Ramos (cell line): Measurements from ENCODE around the gene PTGES2.
"Not testable (repeated sequence)": the region's sequence is repeated elsewhere in the genome, so short reads cannot be mapped to it uniquely, and the experiment has no call there.

Experiments
- in situ Hi-C: fragments of 300-500 bp; cut with MboI; formaldehyde crosslinking; loops from one replicate; pipeline ENCODE4 v1.14.3; 2022; ENCODE audit warnings: low sequenced_read_pairs; ENCODE audit not compliant: unreplicated experiment

Gene PTGES2

GRCh38 chr9:128093011-128093410 is 34.5 kb downstream of the PTGES2 start:
- in situ Hi-C loops, result no loop called here

GRCh38 chr9:128092199-128092977 is 35.1 kb downstream of the PTGES2 start:
- in situ Hi-C loops, result no loop called here

GRCh38 chr9:128091571-128091970 is 36.0 kb downstream of the PTGES2 start:
- in situ Hi-C loops, result no loop called here

GRCh38 chr9:128091144-128091543 is 36.4 kb downstream of the PTGES2 start:
- in situ Hi-C loops, result no loop called here

- in situ Hi-C loops, result no loop called here
Observed at GRCh38 chr9:128089299-128089698, 38.2 kb downstream of the PTGES2 start.

GRCh38 chr9:128088253-128088945 is 39.1 kb downstream of the PTGES2 start:
- in situ Hi-C loops, result no loop called here

GRCh38 chr9:128087262-128087661 is 40.3 kb downstream of the PTGES2 start:
- in situ Hi-C loops, result no loop called here

GRCh38 chr9:128085943-128086342 is 41.6 kb downstream of the PTGES2 start:
- in situ Hi-C loops, result no loop called here

- in situ Hi-C loops, result no loop called here
Observed at GRCh38 chr9:128084746-128085145, 42.8 kb downstream of the PTGES2 start.

- in situ Hi-C loops, result no loop called here
Observed at GRCh38 chr9:128082151-128082550, 45.4 kb downstream of the PTGES2 start.

GRCh38 chr9:128081056-128081455 is 46.5 kb downstream of the PTGES2 start:
- in situ Hi-C loops, result no loop called here

- in situ Hi-C loops, result no loop called here
Observed at GRCh38 chr9:128080206-128080605, 47.3 kb downstream of the PTGES2 start.

- in situ Hi-C loops, result no loop called here
Observed at GRCh38 chr9:128078504-128079434, 48.8 kb downstream of the PTGES2 start.

- in situ Hi-C loops, result no loop called here
Observed at GRCh38 chr9:128077847-128078503, 49.6 kb downstream of the PTGES2 start.

- in situ Hi-C loops, result no loop called here
Observed at GRCh38 chr9:128073253-128073886, 54.2 kb downstream of the PTGES2 start.

- in situ Hi-C loops, result no loop called here
Observed at GRCh38 chr9:128072144-128073021, 55.1 kb downstream of the PTGES2 start.

- in situ Hi-C loops, result not testable (repeated sequence)
Observed at GRCh38 chr9:128071475-128071874, 56.1 kb downstream of the PTGES2 start.

GRCh38 chr9:128070874-128071273 is 56.7 kb downstream of the PTGES2 start:
- in situ Hi-C loops, result no loop called here
